RPMI8226 (cell line): Measurements from ENCODE around the gene AMPD1.

Source experiments
- DNase-seq: peaks from one replicate; pipeline ENCODE4 v3.0.0-alpha.2; 2015

The AMPD1 gene

GRCh38 chr1:114696810-114697209 is 1.5 kb upstream of the AMPD1 start:
- no peak for DNase-seq

DNA sequence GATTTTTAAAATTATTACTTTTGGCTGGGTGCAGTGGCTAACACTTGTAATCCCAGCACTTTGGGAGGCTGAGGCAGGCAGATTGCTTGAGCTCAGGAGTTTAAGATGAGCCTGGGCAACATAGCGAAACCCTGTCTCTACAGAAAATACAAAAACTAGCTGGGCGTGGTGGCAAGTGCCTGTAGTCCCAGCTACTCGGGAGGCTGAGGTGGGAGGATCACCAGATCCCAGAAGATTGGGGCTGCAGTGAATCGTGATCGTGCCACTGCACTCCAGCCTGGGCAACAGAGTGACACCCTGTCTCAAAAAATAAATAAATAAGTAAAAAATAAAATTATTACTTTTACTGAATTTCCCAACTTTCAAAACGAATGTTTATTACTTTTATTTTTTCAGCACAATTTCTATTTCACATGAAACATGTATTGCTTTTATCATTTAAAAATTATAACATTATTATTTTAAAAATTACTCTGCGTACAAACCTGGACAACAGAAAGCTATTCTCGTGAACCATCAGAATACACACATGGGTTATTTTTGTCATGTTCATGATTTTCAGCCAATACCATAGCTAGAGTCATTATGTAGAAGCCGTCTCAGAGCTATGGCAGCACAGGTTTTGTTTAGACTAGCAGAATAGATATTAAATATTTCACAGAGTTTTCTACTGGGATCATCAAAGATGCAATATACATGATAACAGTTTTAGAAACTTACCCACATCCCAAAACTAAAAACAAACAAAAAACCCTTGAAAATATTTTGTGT is 621 bp downstream of the AMPD1 start:
- no peak for DNase-seq

- DNase-seq, result no peak
Observed at GRCh38 chr1:114692947-114693346, 2.4 kb downstream of the AMPD1 start.

GRCh38 chr1:114691061-114691460 is 4.3 kb downstream of the AMPD1 start:
- DNase-seq, result no peak

GRCh38 chr1:114690148-114690547 is 5.2 kb downstream of the AMPD1 start:
- no peak for DNase-seq

- DNase-seq, result no peak
Observed at GRCh38 chr1:114688526-114688925, 6.8 kb downstream of the AMPD1 start.

- DNase-seq, result no peak
Observed at GRCh38 chr1:114685851-114686250, 9.5 kb downstream of the AMPD1 start.

GRCh38 chr1:114677691-114678090 is 17.7 kb downstream of the AMPD1 start:
- DNase-seq, result no peak

GRCh38 chr1:114676115-114676514 is 19.2 kb downstream of the AMPD1 start:
- no peak for DNase-seq

DNA sequence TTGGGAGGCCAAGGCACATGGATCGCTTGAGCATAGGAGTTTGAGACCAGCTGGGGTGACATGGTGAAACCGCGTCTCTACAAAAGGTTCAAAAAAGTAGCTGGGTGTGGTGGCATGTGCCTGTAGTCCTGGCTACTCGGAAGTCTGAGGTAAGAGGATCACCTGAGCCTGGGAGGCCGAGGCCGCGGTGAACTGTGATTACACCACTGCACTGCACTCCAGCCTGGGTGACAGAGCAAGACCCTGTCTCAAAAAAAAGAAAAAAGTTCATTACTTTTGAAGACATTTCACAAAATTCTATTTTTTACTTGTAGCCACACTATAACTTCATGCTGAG is 23.4 kb downstream of the AMPD1 start:
- DNase-seq, result no peak

DNA sequence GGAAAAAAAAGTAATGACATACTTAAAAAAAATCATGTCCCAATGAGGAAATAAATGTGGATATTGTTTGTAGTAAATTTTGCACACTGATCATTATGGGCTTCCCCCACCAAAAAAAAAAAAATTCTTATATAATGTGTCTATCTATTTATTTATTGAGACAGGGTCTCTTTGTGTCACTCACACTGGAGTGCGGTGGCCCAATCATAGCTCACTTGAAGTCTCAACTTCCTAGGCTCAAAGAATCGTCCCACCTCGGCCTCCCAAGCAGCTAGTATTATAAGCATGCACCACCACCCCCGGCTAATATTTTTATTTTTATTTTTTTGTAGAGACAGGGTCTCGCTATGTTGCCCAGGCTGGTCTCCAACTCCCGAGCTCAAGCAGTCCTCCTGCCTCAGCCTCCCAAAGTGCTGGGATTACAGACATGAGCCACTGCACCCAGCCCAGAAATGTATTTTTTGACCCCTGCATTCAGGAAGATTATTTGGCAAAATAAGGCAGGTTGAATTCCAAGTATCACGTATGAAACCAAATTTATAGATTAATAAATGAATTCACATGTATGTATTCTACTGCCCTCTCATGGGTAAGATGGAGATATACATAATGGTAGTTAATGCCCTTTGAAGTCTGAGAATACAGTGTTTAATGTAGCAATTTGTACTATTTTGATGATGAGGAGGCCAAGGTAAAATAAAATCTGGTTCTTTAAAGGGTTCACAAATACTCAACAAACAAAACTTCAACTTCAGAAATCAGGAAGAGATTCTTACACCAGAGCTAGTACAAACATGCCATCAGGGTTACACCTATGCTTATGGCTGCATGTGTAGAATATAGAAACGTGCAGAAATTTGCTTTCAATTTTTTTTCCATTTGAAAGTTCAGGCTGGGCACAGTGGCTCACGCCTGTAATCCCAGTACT is 24.1 kb downstream of the AMPD1 start:
- no peak for DNase-seq

DNA sequence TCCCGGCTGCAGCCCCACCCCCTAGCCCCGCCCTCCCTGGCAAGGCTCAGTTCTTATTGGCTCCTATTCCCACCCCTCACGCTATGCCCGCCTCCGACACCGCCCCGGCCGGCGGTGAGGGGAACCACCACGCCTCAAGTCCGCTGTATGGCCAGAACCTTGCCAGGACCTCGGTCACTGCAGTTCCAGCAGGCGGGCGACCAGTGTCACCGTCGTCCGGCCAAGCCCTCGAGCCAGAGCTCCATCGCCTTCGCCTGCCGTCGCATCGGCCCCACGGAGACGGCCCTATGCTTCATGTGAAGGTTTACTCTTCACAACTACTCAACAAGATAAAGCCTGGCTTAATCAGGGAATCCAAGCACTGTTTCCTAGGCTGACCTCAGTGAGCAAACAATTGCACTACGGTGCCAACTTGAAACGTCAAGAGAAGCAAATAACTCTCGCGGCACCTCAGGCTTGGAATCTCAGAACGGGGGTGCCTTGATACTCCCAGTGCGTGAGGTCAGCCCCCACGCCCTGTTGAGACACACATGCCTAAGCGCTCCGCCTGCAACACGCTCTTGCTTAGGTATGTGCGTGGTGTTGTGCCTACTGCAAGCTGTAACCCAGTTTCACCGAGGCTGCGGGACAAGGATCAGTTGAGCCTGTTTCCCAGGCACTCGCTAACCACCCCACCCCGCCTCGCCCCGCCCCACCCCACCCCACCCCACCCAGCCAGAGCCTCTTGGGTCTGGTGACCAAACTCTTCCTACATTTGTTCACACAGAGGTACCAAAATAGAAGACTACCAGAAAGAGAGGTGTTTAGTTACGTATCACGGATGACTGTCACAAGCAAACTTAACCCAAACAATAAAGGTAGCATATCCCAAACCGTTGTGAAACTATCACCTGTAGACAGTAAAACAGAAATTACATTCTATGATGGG is 25.0 kb downstream of the AMPD1 start:
- peak; percentile 80 for DNase-seq

GRCh38 chr1:114669562-114670082 is 25.7 kb downstream of the AMPD1 start, which contains the start of gene DENND2C:
Gene DENND2C, minus strand, starts transcription at chr1:114670049. Its CDS starts 44,065 bp downstream, at chr1:114625984.
- DNase-seq, result no peak

DNA sequence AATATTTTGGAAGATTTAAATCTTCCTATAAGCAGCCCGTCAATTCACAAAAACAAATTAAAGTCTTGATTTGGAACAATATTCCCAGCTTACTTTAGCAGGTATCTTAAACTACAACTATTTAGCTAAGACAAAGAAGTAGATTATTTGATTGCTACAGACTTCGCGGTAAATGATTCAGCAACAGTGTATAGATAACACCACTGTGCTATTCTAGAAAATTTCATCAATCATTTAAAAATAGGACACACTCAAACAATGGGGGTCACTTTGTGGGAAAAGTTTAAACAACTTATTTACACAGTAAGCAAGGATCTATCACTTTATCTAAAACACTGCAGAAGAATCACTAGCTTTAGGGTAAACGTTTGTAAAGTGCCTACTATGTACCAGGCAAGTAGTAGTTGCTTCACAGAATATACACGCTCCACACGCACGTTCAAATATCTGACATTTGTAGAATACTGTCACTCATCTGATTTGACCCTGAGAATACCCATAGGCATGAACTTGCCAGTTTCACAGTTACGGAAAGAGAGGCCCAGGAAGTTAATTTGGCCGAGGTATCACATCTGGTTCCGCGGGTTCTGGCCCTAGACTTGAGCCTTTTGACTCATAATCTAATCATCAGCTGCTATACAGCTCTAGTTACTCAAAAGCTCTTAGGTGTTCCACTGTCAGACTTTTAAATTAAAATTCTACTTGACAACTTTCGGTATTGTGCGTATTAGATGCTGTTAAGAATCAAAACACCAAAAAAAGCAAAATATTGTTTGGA is 26.4 kb downstream of the AMPD1 start:
- DNase-seq, result no peak

- DNase-seq, result no peak
Observed at GRCh38 chr1:114668373-114668772, 27.0 kb downstream of the AMPD1 start.

GRCh38 chr1:114666954-114667353 is 28.4 kb downstream of the AMPD1 start:
- no peak for DNase-seq

DNA sequence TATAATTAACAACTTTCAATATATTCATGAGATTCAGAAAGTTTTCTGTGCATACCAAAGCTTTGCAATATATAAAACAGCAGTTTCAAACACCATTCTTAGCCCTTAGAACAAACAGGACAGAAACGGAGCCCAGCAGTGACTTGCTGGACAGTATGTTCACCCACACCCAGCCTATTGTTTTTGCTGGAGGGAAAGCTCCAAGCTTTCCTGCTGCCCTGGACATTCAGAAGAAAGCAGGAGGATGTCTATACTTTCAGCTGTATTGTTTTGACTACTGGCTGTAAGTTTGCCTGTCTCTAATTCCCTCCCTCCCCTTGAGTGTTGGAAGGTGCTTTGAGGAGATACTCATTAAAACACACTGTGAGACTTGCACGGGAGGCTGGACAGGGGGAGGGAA is 35.1 kb downstream of the AMPD1 start:
- no peak for DNase-seq

- no peak for DNase-seq
Observed at GRCh38 chr1:114651893-114652292, 43.5 kb downstream of the AMPD1 start.

- no peak for DNase-seq
Observed at GRCh38 chr1:114648503-114648902, 46.8 kb downstream of the AMPD1 start.

- no peak for DNase-seq
Observed at GRCh38 chr1:114641377-114641776, 54.0 kb downstream of the AMPD1 start.

DNA sequence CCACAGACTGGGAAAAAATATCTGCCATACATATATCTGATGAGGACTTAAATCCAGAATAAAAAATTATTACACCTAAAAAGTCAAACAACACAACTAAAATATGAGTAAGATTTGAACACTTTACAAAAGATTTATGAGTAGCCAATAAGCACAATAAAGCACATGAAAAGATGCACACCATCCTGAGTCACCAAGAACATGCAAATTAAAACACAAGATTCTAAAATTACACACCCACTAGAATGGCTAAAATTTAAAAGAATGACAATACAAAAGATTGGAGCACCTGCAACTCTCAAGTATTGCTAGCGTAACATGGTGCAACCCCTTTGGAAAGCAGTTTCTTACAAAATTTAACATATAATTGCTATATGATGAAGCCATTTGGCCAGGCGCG is 56.4 kb downstream of the AMPD1 start:
- no peak for DNase-seq

DNA sequence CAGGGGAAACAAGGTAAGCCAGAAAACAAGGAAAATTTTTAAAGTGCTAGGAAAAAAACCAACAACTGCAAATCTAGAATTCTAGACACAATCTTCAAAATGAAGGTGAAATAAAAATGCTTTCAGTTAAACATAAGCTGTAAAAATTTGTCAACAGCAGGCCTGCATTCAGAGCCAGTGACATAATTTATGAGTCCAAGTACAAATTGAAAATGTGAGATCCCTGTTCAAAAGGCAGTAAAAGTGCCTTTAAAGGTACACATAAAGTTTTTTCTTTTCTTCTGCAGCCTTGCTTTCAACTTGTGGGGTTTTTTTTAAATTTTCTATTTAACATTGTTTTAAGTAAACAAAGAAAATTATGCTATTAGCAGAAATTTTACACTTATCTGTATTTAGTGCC is 62.9 kb downstream of the AMPD1 start:
- DNase-seq, result no peak
